Measurements from ENCODE around the gene ANOS1.

ANOS1 gene

GRCh38 chrX:8684201-8684965 is 47.6 kb downstream of the ANOS1 start:
- H3K9me3 Mint-ChIP-seq: no peaks in the 10 kb centered on the region
- H3K4me1 Mint-ChIP-seq (ENCODE audit: low read depth): no peaks in the 10 kb centered on the region
- H3K36me3 Mint-ChIP-seq (ENCODE audit: low read depth): no peaks in the 10 kb centered on the region
- H3K27ac Mint-ChIP-seq: no peak overlapping the region
- H3K4me3 Mint-ChIP-seq: no peak overlapping the region
- H3K27me3 Mint-ChIP-seq: no peaks in the 10 kb centered on the region
- intact Hi-C loops (cut with micrococcal nuclease): no loop called here

GRCh38 chrX:8683687-8684086 is 48.2 kb downstream of the ANOS1 start:
- Mint-ChIP-seq H3K36me3 (ENCODE audit: low read depth) (no peaks in the 10 kb centered on the region), H3K4me3 (no peak overlapping the region), H3K27ac (no peak overlapping the region), H3K27me3 (no peaks in the 10 kb centered on the region), H3K4me1 (ENCODE audit: low read depth) (no peaks in the 10 kb centered on the region), H3K9me3 (no peaks in the 10 kb centered on the region)
- intact Hi-C loops (cut with micrococcal nuclease): no loop called here

- intact Hi-C loops (cut with micrococcal nuclease): no loop called here
- no peaks in the 10 kb centered on the region for H3K27me3 Mint-ChIP-seq
- H3K4me1 Mint-ChIP-seq (ENCODE audit: low read depth): no peaks in the 10 kb centered on the region
- no peaks in the 10 kb centered on the region for H3K36me3 Mint-ChIP-seq (ENCODE audit: low read depth)
- no peak overlapping the region for H3K27ac Mint-ChIP-seq
- no peak overlapping the region for H3K4me3 Mint-ChIP-seq
- no peaks in the 10 kb centered on the region for H3K9me3 Mint-ChIP-seq
Observed at GRCh38 chrX:8679550-8679949, 52.4 kb downstream of the ANOS1 start.

- Mint-ChIP-seq H3K4me3 (no peak overlapping the region), H3K27ac (no peak overlapping the region), H3K36me3 (ENCODE audit: low read depth) (no peaks in the 10 kb centered on the region), H3K9me3 (no peaks in the 10 kb centered on the region), H3K4me1 (ENCODE audit: low read depth) (no peaks in the 10 kb centered on the region), H3K27me3 (peaks cover 3% of the 10 kb centered on the region)
- intact Hi-C loops (cut with micrococcal nuclease): no loop called here
Observed at GRCh38 chrX:8675006-8675630, 56.8 kb downstream of the ANOS1 start.

- H3K4me1 Mint-ChIP-seq (ENCODE audit: low read depth): peaks cover 5% of the 10 kb centered on the region
Observed at GRCh38 chrX:8673201-8673600, 58.7 kb downstream of the ANOS1 start.

GRCh38 chrX:8672176-8672575 is 59.8 kb downstream of the ANOS1 start:
- H3K27ac Mint-ChIP-seq: no peak overlapping the region
- H3K4me3 Mint-ChIP-seq: no peak overlapping the region
- H3K36me3 Mint-ChIP-seq (ENCODE audit: low read depth): no peaks in the 10 kb centered on the region
- intact Hi-C loops (cut with micrococcal nuclease): no loop called here
- peaks cover 3% of the 10 kb centered on the region for H3K27me3 Mint-ChIP-seq
- H3K4me1 Mint-ChIP-seq (ENCODE audit: low read depth): peaks cover 5% of the 10 kb centered on the region
- H3K9me3 Mint-ChIP-seq: no peaks in the 10 kb centered on the region

More at GRCh38 chrX:8673201-8673600, 58.7 kb downstream of the ANOS1 start:
- no peaks in the 10 kb centered on the region for H3K36me3 Mint-ChIP-seq (ENCODE audit: low read depth)
- no peaks in the 10 kb centered on the region for H3K9me3 Mint-ChIP-seq
- H3K27me3 Mint-ChIP-seq: peaks cover 3% of the 10 kb centered on the region
- intact Hi-C loops (cut with micrococcal nuclease): no loop called here
- H3K4me3 Mint-ChIP-seq: no peak overlapping the region
- no peak overlapping the region for H3K27ac Mint-ChIP-seq

- Mint-ChIP-seq H3K9me3 (no peaks in the 10 kb centered on the region), H3K27me3 (peaks cover 3% of the 10 kb centered on the region), H3K27ac (no peak overlapping the region), H3K4me3 (peak overlapping the region; percentile 27), H3K36me3 (ENCODE audit: low read depth) (no peaks in the 10 kb centered on the region), H3K4me1 (ENCODE audit: low read depth) (peaks cover 5% of the 10 kb centered on the region)
- intact Hi-C loops (cut with micrococcal nuclease): no loop called here
Observed at GRCh38 chrX:8668813-8669212, 63.1 kb downstream of the ANOS1 start.

GRCh38 chrX:8663325-8663724 is 68.6 kb downstream of the ANOS1 start:
- H3K4me1 Mint-ChIP-seq (ENCODE audit: low read depth): no peaks in the 10 kb centered on the region
- no peak overlapping the region for H3K27ac Mint-ChIP-seq
- no peaks in the 10 kb centered on the region for H3K27me3 Mint-ChIP-seq
- intact Hi-C loops (cut with micrococcal nuclease): no loop called here
- no peak overlapping the region for H3K4me3 Mint-ChIP-seq
- no peaks in the 10 kb centered on the region for H3K36me3 Mint-ChIP-seq (ENCODE audit: low read depth)
- peaks cover 9% of the 10 kb centered on the region for H3K9me3 Mint-ChIP-seq

GRCh38 chrX:8657883-8658282 is 74.1 kb downstream of the ANOS1 start:
- intact Hi-C loops (cut with micrococcal nuclease): no loop called here
- no peaks in the 10 kb centered on the region for H3K4me1 Mint-ChIP-seq (ENCODE audit: low read depth)
- no peaks in the 10 kb centered on the region for H3K27me3 Mint-ChIP-seq
- H3K27ac Mint-ChIP-seq: no peak overlapping the region
- no peaks in the 10 kb centered on the region for H3K36me3 Mint-ChIP-seq (ENCODE audit: low read depth)
- no peak overlapping the region for H3K4me3 Mint-ChIP-seq
- peaks cover 9% of the 10 kb centered on the region for H3K9me3 Mint-ChIP-seq

GRCh38 chrX:8653956-8654355 is 78.0 kb downstream of the ANOS1 start:
- no peaks in the 10 kb centered on the region for H3K27me3 Mint-ChIP-seq
- no peak overlapping the region for H3K4me3 Mint-ChIP-seq

GRCh38 chrX:8649969-8650368 is 82.0 kb downstream of the ANOS1 start:
- no peaks in the 10 kb centered on the region for H3K9me3 Mint-ChIP-seq
- intact Hi-C loops (cut with micrococcal nuclease): no loop called here
- no peaks in the 10 kb centered on the region for H3K36me3 Mint-ChIP-seq (ENCODE audit: low read depth)
- H3K4me3 Mint-ChIP-seq: no peak overlapping the region
- no peak overlapping the region for H3K27ac Mint-ChIP-seq
- H3K27me3 Mint-ChIP-seq: no peaks in the 10 kb centered on the region
- no peaks in the 10 kb centered on the region for H3K4me1 Mint-ChIP-seq (ENCODE audit: low read depth)

More at GRCh38 chrX:8653956-8654355, 78.0 kb downstream of the ANOS1 start:
- intact Hi-C loops (cut with micrococcal nuclease): no loop called here
- H3K36me3 Mint-ChIP-seq (ENCODE audit: low read depth): no peaks in the 10 kb centered on the region
- no peaks in the 10 kb centered on the region for H3K4me1 Mint-ChIP-seq (ENCODE audit: low read depth)
- H3K27ac Mint-ChIP-seq: no peak overlapping the region
- no peaks in the 10 kb centered on the region for H3K9me3 Mint-ChIP-seq

GRCh38 chrX:8647176-8647575 is 84.8 kb downstream of the ANOS1 start:
- Mint-ChIP-seq H3K36me3 (ENCODE audit: low read depth) (no peaks in the 10 kb centered on the region), H3K27me3 (no peaks in the 10 kb centered on the region), H3K9me3 (no peaks in the 10 kb centered on the region), H3K4me3 (no peak overlapping the region), H3K27ac (no peak overlapping the region), H3K4me1 (ENCODE audit: low read depth) (no peaks in the 10 kb centered on the region)
- intact Hi-C loops (cut with micrococcal nuclease): no loop called here

- no peak overlapping the region for H3K27ac Mint-ChIP-seq
- no peaks in the 10 kb centered on the region for H3K36me3 Mint-ChIP-seq (ENCODE audit: low read depth)
- intact Hi-C loops (cut with micrococcal nuclease): no loop called here
- H3K27me3 Mint-ChIP-seq: no peaks in the 10 kb centered on the region
- no peak overlapping the region for H3K4me3 Mint-ChIP-seq
- no peaks in the 10 kb centered on the region for H3K4me1 Mint-ChIP-seq (ENCODE audit: low read depth)
- no peaks in the 10 kb centered on the region for H3K9me3 Mint-ChIP-seq
Observed at GRCh38 chrX:8639949-8640475, 91.9 kb downstream of the ANOS1 start.

GRCh38 chrX:8636497-8636896 is 95.4 kb downstream of the ANOS1 start:
- intact Hi-C loops (cut with micrococcal nuclease): no loop called here
- H3K36me3 Mint-ChIP-seq (ENCODE audit: low read depth): no peaks in the 10 kb centered on the region
- H3K4me1 Mint-ChIP-seq (ENCODE audit: low read depth): no peaks in the 10 kb centered on the region
- H3K4me3 Mint-ChIP-seq: no peak overlapping the region
- no peaks in the 10 kb centered on the region for H3K9me3 Mint-ChIP-seq
- no peaks in the 10 kb centered on the region for H3K27me3 Mint-ChIP-seq
- no peak overlapping the region for H3K27ac Mint-ChIP-seq

All from dendritic cell treated with granulocyte-macrophage colony-stimulating factor and Interleukin-4, amounts not matched to agents 40 ng/mL and 50 ng/mL, for 4 days (primary cell).